SU-DHL-6 (cell line): ENCODE data around the gene ZMYM2.

ENCODE experiments used
- CTCF ChIP-seq: fragments of 200-600 bp; sonication (generic); IDR thresholded peaks from one replicate; pipeline ENCODE4 v1.5.1; 2017; ENCODE audit warnings: antibody characterized with exemption, mild to moderate bottlenecking, low read length, moderate library complexity; ENCODE audit not compliant: insufficient read depth, poor library complexity, severe bottlenecking
- EZH2phosphoT487 ChIP-seq: fragments of 200-600 bp; sonication (generic), shearing (Covaris generic); conservative IDR thresholded peaks from 2 replicates; pipeline ENCODE4 v1.6.1; 2018; ENCODE audit warnings: mild to moderate bottlenecking, antibody characterized with exemption, low read length, moderate library complexity, mixed read lengths

- TF ChIP-seq CTCF (no peak), EZH2phosphoT487 (no peak)
Observed at GRCh38 chr13:19910336-19911072, 48.0 kb upstream of the ZMYM2 start.
